ENCODE measurements around the gene MED26.
"Not testable (repeated sequence)": the region's sequence is repeated elsewhere in the genome, so short reads cannot be mapped to it uniquely, and the experiment has no call there.

Gene MED26

GRCh38 chr19:16652854-16653253 is 24.9 kb upstream of the MED26 start:
- Histone ChIP-seq H3K9ac (ENCODE audit: low read length) (no peak overlapping the region), H3K4me1 (ENCODE audit: low read length) (0 out of 2 replicates have a peak, but pooled peaks cover under 1% of the 10 kb centered on the region), H3K4me2 (ENCODE audit: low read depth, low read length) (no peak overlapping the region), H3K36me3 (replicated peaks; ENCODE audit: insufficient read depth, low read length) (peaks cover 3% of the 10 kb centered on the region; the same call in 1 of the 2 replicates), H3K79me2 (ENCODE audit: low read length) (peaks cover 57% of the 10 kb centered on the region), H3K27me3 (replicated peaks; ENCODE audit: insufficient read depth, low read length) (no peaks in the 10 kb centered on the region), H4K20me1 (ENCODE audit: insufficient read depth, low read length) (no peaks in the 10 kb centered on the region), H3K9me2 (replicated peaks; ENCODE audit: insufficient read depth, low read length) (no peaks in the 10 kb centered on the region), H3K9me3 (replicated peaks; ENCODE audit: insufficient read depth, low read length) (no peaks in the 10 kb centered on the region), H3K4me3 (ENCODE audit: low read length) (no peak overlapping the region), H3K27ac (ENCODE audit: low read length) (no peak overlapping the region), H2AFZ (ENCODE audit: low read length) (no peak overlapping the region), H3F3A (ENCODE audit: insufficient read depth, low read length) (0 out of 2 replicates have a peak, but pooled peaks cover 3% of the 10 kb centered on the region)
- no peak for DNase-seq
- no peak for TF ChIP-seq CTCF (IDR thresholded peaks at IDR 0.05; ENCODE audit: low read length)

- not testable (repeated sequence) for H2AFZ ChIP-seq (ENCODE audit: low read length); H3K4me3 ChIP-seq (ENCODE audit: low read length); H3K9me3 ChIP-seq (replicated peaks; ENCODE audit: insufficient read depth, low read length); H3K36me3 ChIP-seq (replicated peaks; ENCODE audit: insufficient read depth, low read length); H3K4me1 ChIP-seq (ENCODE audit: low read length); H3K27ac ChIP-seq (ENCODE audit: low read length); H3K9ac ChIP-seq (ENCODE audit: low read length); H3K4me2 ChIP-seq (ENCODE audit: low read depth, low read length); H4K20me1 ChIP-seq (ENCODE audit: insufficient read depth, low read length); H3K9me2 ChIP-seq (replicated peaks; ENCODE audit: insufficient read depth, low read length); H3K27me3 ChIP-seq (replicated peaks; ENCODE audit: insufficient read depth, low read length); DNase-seq
- Histone ChIP-seq H3F3A (ENCODE audit: insufficient read depth, low read length) (peaks cover 16% of the 10 kb centered on the region), H3K79me2 (ENCODE audit: low read length) (peaks cover 44% of the 10 kb centered on the region)
Measured at GRCh38 chr19:16651421-16652188, 23.6 kb upstream of the MED26 start.

- no peak overlapping the region for H3K4me2 ChIP-seq (ENCODE audit: low read depth, low read length)
- H3K4me1 ChIP-seq (ENCODE audit: low read length) = peaks cover 10% of the 10 kb centered on the region
- H3K79me2 ChIP-seq (ENCODE audit: low read length) = peaks cover 43% of the 10 kb centered on the region
- H4K20me1 ChIP-seq (ENCODE audit: insufficient read depth, low read length) = no peaks in the 10 kb centered on the region
- peaks cover 3% of the 10 kb centered on the region; the same call in 1 of the 2 replicates for H3K36me3 ChIP-seq (replicated peaks; ENCODE audit: insufficient read depth, low read length)
- no peaks in the 10 kb centered on the region for H3K27me3 ChIP-seq (replicated peaks; ENCODE audit: insufficient read depth, low read length)
- TF ChIP-seq EZH2 (optimal IDR thresholded peaks at IDR 0.05; ENCODE audit: low read depth, low read length) (no peak), CTCF (IDR thresholded peaks at IDR 0.05; ENCODE audit: low read length) (no peak), EZH2phosphoT487 (IDR thresholded peaks at IDR 0.05; ENCODE audit: low read length) (no peak)
- no peak overlapping the region for H3K9ac ChIP-seq (ENCODE audit: low read length)
- H3K27ac ChIP-seq (ENCODE audit: low read length) = no peak overlapping the region
- peaks cover 22% of the 10 kb centered on the region for H3F3A ChIP-seq (ENCODE audit: insufficient read depth, low read length)
- H2AFZ ChIP-seq (ENCODE audit: low read length) = no peak overlapping the region
- H3K9me2 ChIP-seq (replicated peaks; ENCODE audit: insufficient read depth, low read length) = no peaks in the 10 kb centered on the region
- DNase-seq = no peak
- no peaks in the 10 kb centered on the region for H3K9me3 ChIP-seq (replicated peaks; ENCODE audit: insufficient read depth, low read length)
- no peak overlapping the region for H3K4me3 ChIP-seq (ENCODE audit: low read length)
Measured at GRCh38 chr19:16650821-16651220, 22.8 kb upstream of the MED26 start.

GRCh38 chr19:16649734-16650133 is 21.7 kb upstream of the MED26 start:
- Histone ChIP-seq H3F3A (ENCODE audit: insufficient read depth, low read length) (peaks cover 22% of the 10 kb centered on the region), H3K36me3 (replicated peaks; ENCODE audit: insufficient read depth, low read length) (peaks cover 5% of the 10 kb centered on the region; the same call in 1 of the 2 replicates), H3K79me2 (ENCODE audit: low read length) (peaks cover 45% of the 10 kb centered on the region), H3K27me3 (replicated peaks; ENCODE audit: insufficient read depth, low read length) (no peaks in the 10 kb centered on the region), H3K9me3 (replicated peaks; ENCODE audit: insufficient read depth, low read length) (no peaks in the 10 kb centered on the region), H3K4me1 (ENCODE audit: low read length) (peaks cover 10% of the 10 kb centered on the region), H3K4me3 (ENCODE audit: low read length) (no peak overlapping the region), H3K9ac (ENCODE audit: low read length) (no peak overlapping the region), H3K9me2 (replicated peaks; ENCODE audit: insufficient read depth, low read length) (no peaks in the 10 kb centered on the region), H3K4me2 (ENCODE audit: low read depth, low read length) (no peak overlapping the region), H3K27ac (ENCODE audit: low read length) (no peak overlapping the region), H4K20me1 (ENCODE audit: insufficient read depth, low read length) (no peaks in the 10 kb centered on the region), H2AFZ (ENCODE audit: low read length) (no peak overlapping the region)
- no peak for DNase-seq
- TF ChIP-seq EZH2phosphoT487 (IDR thresholded peaks at IDR 0.05; ENCODE audit: low read length) = no peak
- TF ChIP-seq CTCF (IDR thresholded peaks at IDR 0.05; ENCODE audit: low read length) = no peak
- no peak for TF ChIP-seq EZH2 (optimal IDR thresholded peaks at IDR 0.05; ENCODE audit: low read depth, low read length)
